HL-60 (cell line): ENCODE data around the gene RTN4IP1.
"Not testable (repeated sequence)": the region's sequence is repeated elsewhere in the genome, so short reads cannot be mapped to it uniquely, and the experiment has no call there.

Experiments
- GABPA ChIP-seq: IDR thresholded peaks from 2 replicates; pipeline ENCODE4 v1.6.1; 2012; ENCODE audit warnings: low read depth
- POLR2AphosphoS5 ChIP-seq: IDR thresholded peaks from 2 replicates; pipeline ENCODE4 v1.6.1; 2012; ENCODE audit warnings: low read depth
- SPI1 ChIP-seq: IDR thresholded peaks from 2 replicates; pipeline ENCODE4 v1.6.1; 2012; ENCODE audit warnings: low read depth, mild to moderate bottlenecking, borderline replicate concordance
- TF ChIP-seq, protein P1 (sequence below): IDR thresholded peaks from one replicate; pipeline ENCODE4 v1.5.1; 2011; ENCODE audit warnings: low read length, control low read depth, inconsistent platforms; ENCODE audit not compliant: insufficient read depth
- TF ChIP-seq, protein P2 (sequence below): IDR thresholded peaks from 2 replicates; pipeline ENCODE4 v1.6.1; 2012; ENCODE audit warnings: low read depth; ENCODE audit not compliant: insufficient replicate concordance

DNA sequence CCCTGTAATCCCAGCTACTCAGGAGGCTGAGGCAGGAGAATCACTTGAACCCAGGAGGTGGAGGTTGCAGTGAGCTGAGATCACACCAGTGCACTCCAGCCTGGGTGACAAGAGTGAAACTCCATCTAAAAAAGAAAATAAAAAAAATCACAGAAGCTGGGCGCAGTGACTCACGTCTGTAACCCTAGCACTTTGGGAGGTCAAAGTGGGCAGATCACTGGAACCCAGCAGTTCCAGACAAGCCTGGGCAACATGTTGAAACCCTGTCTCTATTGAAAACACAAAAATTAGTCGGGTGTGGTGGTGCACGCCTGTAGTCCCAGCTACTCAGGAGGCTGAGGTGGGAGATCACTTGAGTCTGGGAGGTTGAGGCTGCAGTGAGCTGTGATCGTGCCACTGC is 69.6 kb downstream of the RTN4IP1 start:
- not testable (repeated sequence) for TF ChIP-seq POLR2AphosphoS5, SPI1, GABPA
- TF ChIP-seq, protein P1, sequence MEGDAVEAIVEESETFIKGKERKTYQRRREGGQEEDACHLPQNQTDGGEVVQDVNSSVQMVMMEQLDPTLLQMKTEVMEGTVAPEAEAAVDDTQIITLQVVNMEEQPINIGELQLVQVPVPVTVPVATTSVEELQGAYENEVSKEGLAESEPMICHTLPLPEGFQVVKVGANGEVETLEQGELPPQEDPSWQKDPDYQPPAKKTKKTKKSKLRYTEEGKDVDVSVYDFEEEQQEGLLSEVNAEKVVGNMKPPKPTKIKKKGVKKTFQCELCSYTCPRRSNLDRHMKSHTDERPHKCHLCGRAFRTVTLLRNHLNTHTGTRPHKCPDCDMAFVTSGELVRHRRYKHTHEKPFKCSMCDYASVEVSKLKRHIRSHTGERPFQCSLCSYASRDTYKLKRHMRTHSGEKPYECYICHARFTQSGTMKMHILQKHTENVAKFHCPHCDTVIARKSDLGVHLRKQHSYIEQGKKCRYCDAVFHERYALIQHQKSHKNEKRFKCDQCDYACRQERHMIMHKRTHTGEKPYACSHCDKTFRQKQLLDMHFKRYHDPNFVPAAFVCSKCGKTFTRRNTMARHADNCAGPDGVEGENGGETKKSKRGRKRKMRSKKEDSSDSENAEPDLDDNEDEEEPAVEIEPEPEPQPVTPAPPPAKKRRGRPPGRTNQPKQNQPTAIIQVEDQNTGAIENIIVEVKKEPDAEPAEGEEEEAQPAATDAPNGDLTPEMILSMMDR, result not testable (repeated sequence)
- TF ChIP-seq, protein P2, sequence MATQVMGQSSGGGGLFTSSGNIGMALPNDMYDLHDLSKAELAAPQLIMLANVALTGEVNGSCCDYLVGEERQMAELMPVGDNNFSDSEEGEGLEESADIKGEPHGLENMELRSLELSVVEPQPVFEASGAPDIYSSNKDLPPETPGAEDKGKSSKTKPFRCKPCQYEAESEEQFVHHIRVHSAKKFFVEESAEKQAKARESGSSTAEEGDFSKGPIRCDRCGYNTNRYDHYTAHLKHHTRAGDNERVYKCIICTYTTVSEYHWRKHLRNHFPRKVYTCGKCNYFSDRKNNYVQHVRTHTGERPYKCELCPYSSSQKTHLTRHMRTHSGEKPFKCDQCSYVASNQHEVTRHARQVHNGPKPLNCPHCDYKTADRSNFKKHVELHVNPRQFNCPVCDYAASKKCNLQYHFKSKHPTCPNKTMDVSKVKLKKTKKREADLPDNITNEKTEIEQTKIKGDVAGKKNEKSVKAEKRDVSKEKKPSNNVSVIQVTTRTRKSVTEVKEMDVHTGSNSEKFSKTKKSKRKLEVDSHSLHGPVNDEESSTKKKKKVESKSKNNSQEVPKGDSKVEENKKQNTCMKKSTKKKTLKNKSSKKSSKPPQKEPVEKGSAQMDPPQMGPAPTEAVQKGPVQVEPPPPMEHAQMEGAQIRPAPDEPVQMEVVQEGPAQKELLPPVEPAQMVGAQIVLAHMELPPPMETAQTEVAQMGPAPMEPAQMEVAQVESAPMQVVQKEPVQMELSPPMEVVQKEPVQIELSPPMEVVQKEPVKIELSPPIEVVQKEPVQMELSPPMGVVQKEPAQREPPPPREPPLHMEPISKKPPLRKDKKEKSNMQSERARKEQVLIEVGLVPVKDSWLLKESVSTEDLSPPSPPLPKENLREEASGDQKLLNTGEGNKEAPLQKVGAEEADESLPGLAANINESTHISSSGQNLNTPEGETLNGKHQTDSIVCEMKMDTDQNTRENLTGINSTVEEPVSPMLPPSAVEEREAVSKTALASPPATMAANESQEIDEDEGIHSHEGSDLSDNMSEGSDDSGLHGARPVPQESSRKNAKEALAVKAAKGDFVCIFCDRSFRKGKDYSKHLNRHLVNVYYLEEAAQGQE, result not testable (repeated sequence)
